Measurements from ENCODE around the gene KIAA1191. TPM values are rescaled to one million over a fixed set of nuclear protein-coding genes. Genes with fewer than 3 reads are reported as not detected.

The KIAA1191 gene
- total RNA-seq, 1 experiment from 2014 or later: 92.7 TPM

- Mint-ChIP-seq H3K27me3 (ENCODE audit: low read depth) (peaks cover 33% of the 10 kb centered on the region), H3K4me1 (peaks cover 9% of the 10 kb centered on the region), H3K36me3 (peaks cover 30% of the 10 kb centered on the region), H3K4me3 (peak overlapping the region; percentile 97), H3K9me3 (no peaks in the 10 kb centered on the region), H3K27ac (no peak overlapping the region; the same call in 1 of the 2 replicates)
- DNase-seq (ENCODE audit: low spot score) (no peak), ATAC-seq (no peak)
- POLR2A ChIA-PET: interaction anchor here (0.6 kb wide), 1 partner anchor 864 kb away, joined by 4 read pairs; no protein-coding TSS in a partner anchor
- TF ChIP-seq ESRRA (CRISPR knock-in tag; IDR thresholded peaks at IDR 0.05; ENCODE audit: borderline replicate concordance) (no peak), MLX (CRISPR knock-in tag; IDR thresholded peaks at IDR 0.05) (no peak), TEAD4 (CRISPR knock-in tag; IDR thresholded peaks at IDR 0.05) (no peak), ATF1 (CRISPR knock-in tag; IDR thresholded peaks at IDR 0.05) (no peak), CREB1 (CRISPR knock-in tag; IDR thresholded peaks at IDR 0.05) (no peak), ZNF138 (CRISPR knock-in tag; conservative IDR thresholded peaks at IDR 0.05) (no peak), FOXK1 (CRISPR knock-in tag; IDR thresholded peaks at IDR 0.05) (no peak), FOXJ3 (CRISPR knock-in tag; IDR thresholded peaks at IDR 0.05; ENCODE audit: borderline replicate concordance) (no peak), IRF1 (CRISPR knock-in tag; IDR thresholded peaks at IDR 0.05) (no peak), USF1 (CRISPR knock-in tag; IDR thresholded peaks at IDR 0.05) (no peak), ATF3 (CRISPR knock-in tag; conservative IDR thresholded peaks at IDR 0.05) (no peak)
- CTCF ChIA-PET: interaction anchor here (0.6 to 0.7 kb wide), 2 partner anchors 46 to 485 kb away, joined by 3 to 4 read pairs; no protein-coding TSS in a partner anchor
Observed at GRCh38 chr5:176359658-176360057, 1.9 kb downstream of the KIAA1191 start.

- no peaks in the 10 kb centered on the region for H3K9me3 Mint-ChIP-seq
- DNase-seq (ENCODE audit: low spot score) (no peak), ATAC-seq (no peak)
- no peaks in the 10 kb centered on the region for H3K27me3 Mint-ChIP-seq (ENCODE audit: low read depth)
- no peak overlapping the region for H3K27ac Mint-ChIP-seq
- TF ChIP-seq ZNF121 (CRISPR knock-in tag; IDR thresholded peaks at IDR 0.05) (no peak), CBFB (CRISPR knock-in tag; IDR thresholded peaks at IDR 0.05; ENCODE audit: low read depth) (no peak), NR2C2 (CRISPR knock-in tag; IDR thresholded peaks at IDR 0.05) (no peak), CREM (CRISPR knock-in tag; IDR thresholded peaks at IDR 0.05) (no peak), ZNF317 (CRISPR knock-in tag; IDR thresholded peaks at IDR 0.05; ENCODE audit: borderline replicate concordance, low read depth) (no peak), NFE2L1 (CRISPR knock-in tag; IDR thresholded peaks at IDR 0.05) (no peak), IRF2 (CRISPR knock-in tag; IDR thresholded peaks at IDR 0.05; ENCODE audit: borderline replicate concordance, low read depth) (no peak), ZNF671 (CRISPR knock-in tag; IDR thresholded peaks at IDR 0.05) (no peak), AFF4 (CRISPR knock-in tag; IDR thresholded peaks at IDR 0.05; ENCODE audit: borderline replicate concordance) (no peak), ZNF232 (CRISPR knock-in tag; IDR thresholded peaks at IDR 0.05) (no peak), MXD4 (CRISPR knock-in tag; IDR thresholded peaks at IDR 0.05; ENCODE audit: borderline replicate concordance) (no peak), ZNF281 (CRISPR knock-in tag; IDR thresholded peaks at IDR 0.05) (no peak), OVOL2 (CRISPR knock-in tag; IDR thresholded peaks at IDR 0.05; ENCODE audit: borderline replicate concordance) (no peak), ATF6 (CRISPR knock-in tag; IDR thresholded peaks at IDR 0.05) (no peak)
- CTCF ChIA-PET: interaction anchor here (1.1 kb wide), 1 partner anchor 9 kb away, joined by 3 read pairs; no protein-coding TSS in a partner anchor
- POLR2A ChIA-PET: no interaction called here
- peaks cover 60% of the 10 kb centered on the region for H3K36me3 Mint-ChIP-seq
- peaks cover 5% of the 10 kb centered on the region for H3K4me1 Mint-ChIP-seq
- no peak overlapping the region for H3K4me3 Mint-ChIP-seq
Observed at GRCh38 chr5:176356179-176356566, 5.4 kb downstream of the KIAA1191 start.

All from WTC11 (cell line).